SU-DHL-6 (cell line): Measurements from ENCODE around the gene NPEPL1.

Experiments used
- CTCF ChIP-seq: fragments of 200-600 bp; sonication (generic); IDR thresholded peaks from one replicate; pipeline ENCODE4 v1.5.1; 2017; ENCODE audit warnings: antibody characterized with exemption, mild to moderate bottlenecking, low read length, moderate library complexity; ENCODE audit not compliant: insufficient read depth, poor library complexity, severe bottlenecking
- EZH2phosphoT487 ChIP-seq: fragments of 200-600 bp; sonication (generic), shearing (Covaris generic); conservative IDR thresholded peaks from 2 replicates; pipeline ENCODE4 v1.6.1; 2018; ENCODE audit warnings: mild to moderate bottlenecking, antibody characterized with exemption, low read length, moderate library complexity, mixed read lengths

- TF ChIP-seq CTCF: no peak
- TF ChIP-seq EZH2phosphoT487: no peak
Measured at GRCh38 chr20:58646257-58646656, 46.3 kb upstream of the NPEPL1 start.
